ENCODE data around the gene CXCL8.

Gene CXCL8

GRCh38 chr4:73753215-73753614 lies 12.8 kb downstream of the CXCL8 start:
- Histone ChIP-seq H3K23ac (ENCODE audit: low read depth, low read length, poor library complexity) (no peak overlapping the region), H3K4ac (ENCODE audit: low read length) (no peak overlapping the region), H3K27me3 (ENCODE audit: control insufficient read depth in 3 of 3, insufficient read depth in 3 of 3, low read depth in 1 of 3, low read length in 3 of 3) (no peaks in the 10 kb centered on the region), H3K4me1 (ENCODE audit: control insufficient read depth in 2 of 2, insufficient read depth in 1 of 2, low read depth in 1 of 2, low read length in 2 of 2) (no peaks in the 10 kb centered on the region), H3K36me3 (replicated peaks in 1 of 2; ENCODE audit: control insufficient read depth in 2 of 2, insufficient read depth in 2 of 2, low read length in 2 of 2) (no peaks in the 10 kb centered on the region), H2AFZ (ENCODE audit: low read length) (no peak overlapping the region), H3K27ac (replicated peaks; ENCODE audit: low read length) (no peak overlapping the region), H4K8ac (ENCODE audit: low read depth, low read length) (no peak overlapping the region), H2BK5ac (ENCODE audit: low read length) (no peak overlapping the region), H3K14ac (ENCODE audit: low read length) (no peak overlapping the region), H3K9ac (ENCODE audit: low read depth, low read length, poor library complexity) (no peak overlapping the region), H2BK15ac (ENCODE audit: low read length) (no peak overlapping the region), H2BK12ac (ENCODE audit: low read length) (no peak overlapping the region), H3K4me3 (ENCODE audit: low read length in 2 of 2) (no peak overlapping the region), H2AK5ac (ENCODE audit: low read depth, low read length) (no peak overlapping the region), H3K18ac (ENCODE audit: low read length) (no peak overlapping the region), H2BK120ac (ENCODE audit: low read depth, low read length) (no peak overlapping the region), H3K9me3 (replicated peaks in 1 of 2; ENCODE audit: control insufficient read depth in 2 of 2, insufficient read depth in 1 of 2, low read depth in 1 of 2, low read length in 2 of 2) (no peaks in the 10 kb centered on the region), H3K79me1 (ENCODE audit: low read depth, low read length) (no peaks in the 10 kb centered on the region), H3K4me2 (ENCODE audit: insufficient read depth, low read length, poor library complexity, severe bottlenecking) (no peak overlapping the region), H4K91ac (ENCODE audit: low read depth, low read length, poor library complexity) (no peak overlapping the region)
- no CpG with 5 or more reads among the region's 1 CpG for WGBS, 2 donors (ENCODE audit: extremely low coverage in 2 of 2, insufficient read length in 2 of 2, insufficient replicate concordance in 1 of 2)
- no peak for DNase-seq (ENCODE audit: low spot score)

GRCh38 chr4:73754934-73755333 lies 14.6 kb downstream of the CXCL8 start:
- Histone ChIP-seq H2AFZ (ENCODE audit: low read length) (no peak overlapping the region), H2BK15ac (ENCODE audit: low read length) (no peak overlapping the region), H3K18ac (ENCODE audit: low read length) (no peak overlapping the region), H2BK5ac (ENCODE audit: low read length) (no peak overlapping the region), H3K14ac (ENCODE audit: low read length) (no peak overlapping the region), H3K23ac (ENCODE audit: low read depth, low read length, poor library complexity) (no peak overlapping the region), H3K27me3 (ENCODE audit: control insufficient read depth in 3 of 3, insufficient read depth in 3 of 3, low read depth in 1 of 3, low read length in 3 of 3) (no peaks in the 10 kb centered on the region), H3K4me3 (ENCODE audit: low read length in 2 of 2) (no peak overlapping the region), H3K27ac (replicated peaks; ENCODE audit: low read length) (no peak overlapping the region), H3K9me3 (replicated peaks in 1 of 2; ENCODE audit: control insufficient read depth in 2 of 2, insufficient read depth in 1 of 2, low read depth in 1 of 2, low read length in 2 of 2) (no peaks in the 10 kb centered on the region), H3K4me2 (ENCODE audit: insufficient read depth, low read length, poor library complexity, severe bottlenecking) (no peak overlapping the region), H4K91ac (ENCODE audit: low read depth, low read length, poor library complexity) (no peak overlapping the region), H2AK5ac (ENCODE audit: low read depth, low read length) (no peak overlapping the region), H3K4ac (ENCODE audit: low read length) (no peak overlapping the region), H2BK120ac (ENCODE audit: low read depth, low read length) (no peak overlapping the region), H3K36me3 (replicated peaks in 1 of 2; ENCODE audit: control insufficient read depth in 2 of 2, insufficient read depth in 2 of 2, low read length in 2 of 2) (no peaks in the 10 kb centered on the region), H2BK12ac (ENCODE audit: low read length) (no peak overlapping the region), H3K9ac (ENCODE audit: low read depth, low read length, poor library complexity) (no peak overlapping the region), H4K8ac (ENCODE audit: low read depth, low read length) (no peak overlapping the region), H3K4me1 (ENCODE audit: control insufficient read depth in 2 of 2, insufficient read depth in 1 of 2, low read depth in 1 of 2, low read length in 2 of 2) (no peaks in the 10 kb centered on the region), H3K79me1 (ENCODE audit: low read depth, low read length) (no peaks in the 10 kb centered on the region)
- no peak for DNase-seq (ENCODE audit: low spot score)

GRCh38 chr4:73759357-73759756 lies 19.0 kb downstream of the CXCL8 start:
- Histone ChIP-seq H3K18ac (ENCODE audit: low read length) (no peak overlapping the region), H2BK120ac (ENCODE audit: low read depth, low read length) (no peak overlapping the region), H3K4ac (ENCODE audit: low read length) (no peak overlapping the region), H2AK5ac (ENCODE audit: low read depth, low read length) (no peak overlapping the region), H2BK5ac (ENCODE audit: low read length) (no peak overlapping the region), H3K4me3 (ENCODE audit: low read length in 2 of 2) (no peak overlapping the region), H2AFZ (ENCODE audit: low read length) (no peak overlapping the region), H4K91ac (ENCODE audit: low read depth, low read length, poor library complexity) (no peak overlapping the region), H3K9ac (ENCODE audit: low read depth, low read length, poor library complexity) (no peak overlapping the region), H3K4me2 (ENCODE audit: insufficient read depth, low read length, poor library complexity, severe bottlenecking) (no peak overlapping the region), H3K79me1 (ENCODE audit: low read depth, low read length) (no peaks in the 10 kb centered on the region), H4K8ac (ENCODE audit: low read depth, low read length) (no peak overlapping the region), H3K27ac (replicated peaks; ENCODE audit: low read length) (no peak overlapping the region), H3K4me1 (ENCODE audit: control insufficient read depth in 2 of 2, insufficient read depth in 1 of 2, low read depth in 1 of 2, low read length in 2 of 2) (no peaks in the 10 kb centered on the region), H3K14ac (ENCODE audit: low read length) (no peak overlapping the region), H3K23ac (ENCODE audit: low read depth, low read length, poor library complexity) (no peak overlapping the region), H2BK15ac (ENCODE audit: low read length) (no peak overlapping the region), H2BK12ac (ENCODE audit: low read length) (no peak overlapping the region), H3K9me3 (replicated peaks in 1 of 2; ENCODE audit: control insufficient read depth in 2 of 2, insufficient read depth in 1 of 2, low read depth in 1 of 2, low read length in 2 of 2) (no peaks in the 10 kb centered on the region), H3K27me3 (ENCODE audit: control insufficient read depth in 3 of 3, insufficient read depth in 3 of 3, low read depth in 1 of 3, low read length in 3 of 3) (no peaks in the 10 kb centered on the region), H3K36me3 (replicated peaks in 1 of 2; ENCODE audit: control insufficient read depth in 2 of 2, insufficient read depth in 2 of 2, low read length in 2 of 2) (no peaks in the 10 kb centered on the region)
- no CpG with 5 or more reads among the region's 2 CpGs for WGBS, 2 donors (ENCODE audit: extremely low coverage in 2 of 2, insufficient read length in 2 of 2, insufficient replicate concordance in 1 of 2)
- DNase-seq (ENCODE audit: low spot score), result no peak

DNA sequence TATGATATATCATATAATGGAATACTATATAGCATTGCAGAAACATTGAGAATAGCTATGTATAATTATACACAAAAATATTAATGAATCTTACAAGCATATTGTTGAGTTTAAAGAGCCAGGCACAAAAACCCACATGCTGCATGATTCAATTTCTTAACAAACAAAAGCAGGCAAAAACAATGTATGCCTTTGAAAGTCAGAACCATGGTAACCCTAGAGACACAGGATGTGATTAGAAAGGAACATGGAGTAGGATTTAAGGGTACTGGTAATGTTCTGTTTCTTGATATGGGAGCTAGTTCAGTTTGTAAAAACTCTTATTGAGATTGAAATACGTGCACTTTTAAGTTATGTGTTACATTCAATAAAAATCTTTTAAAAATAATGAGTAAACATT lies 21.5 kb downstream of the CXCL8 start:
- H2BK15ac ChIP-seq (ENCODE audit: low read length), result no peak overlapping the region
- no peaks in the 10 kb centered on the region for H3K36me3 ChIP-seq (replicated peaks in 1 of 2; ENCODE audit: control insufficient read depth in 2 of 2, insufficient read depth in 2 of 2, low read length in 2 of 2)

More for the DNA sequence above, 21.5 kb downstream of the CXCL8 start:
- no peak for DNase-seq (ENCODE audit: low spot score)
- Histone ChIP-seq H3K27me3 (ENCODE audit: control insufficient read depth in 3 of 3, insufficient read depth in 3 of 3, low read depth in 1 of 3, low read length in 3 of 3) (no peaks in the 10 kb centered on the region), H2BK12ac (ENCODE audit: low read length) (no peak overlapping the region), H3K14ac (ENCODE audit: low read length) (no peak overlapping the region), H3K4me3 (ENCODE audit: low read length in 2 of 2) (no peak overlapping the region), H3K79me1 (ENCODE audit: low read depth, low read length) (no peaks in the 10 kb centered on the region), H2BK120ac (ENCODE audit: low read depth, low read length) (no peak overlapping the region), H2AFZ (ENCODE audit: low read length) (no peak overlapping the region), H3K9ac (ENCODE audit: low read depth, low read length, poor library complexity) (no peak overlapping the region), H3K27ac (replicated peaks; ENCODE audit: low read length) (no peak overlapping the region), H3K4me1 (ENCODE audit: control insufficient read depth in 2 of 2, insufficient read depth in 1 of 2, low read depth in 1 of 2, low read length in 2 of 2) (no peaks in the 10 kb centered on the region), H3K4ac (ENCODE audit: low read length) (no peak overlapping the region), H3K9me3 (replicated peaks in 1 of 2; ENCODE audit: control insufficient read depth in 2 of 2, insufficient read depth in 1 of 2, low read depth in 1 of 2, low read length in 2 of 2) (no peaks in the 10 kb centered on the region), H4K91ac (ENCODE audit: low read depth, low read length, poor library complexity) (no peak overlapping the region), H2AK5ac (ENCODE audit: low read depth, low read length) (no peak overlapping the region), H3K4me2 (ENCODE audit: insufficient read depth, low read length, poor library complexity, severe bottlenecking) (no peak overlapping the region), H3K23ac (ENCODE audit: low read depth, low read length, poor library complexity) (no peak overlapping the region), H2BK5ac (ENCODE audit: low read length) (no peak overlapping the region), H4K8ac (ENCODE audit: low read depth, low read length) (no peak overlapping the region), H3K18ac (ENCODE audit: low read length) (no peak overlapping the region)
- no CpG with 5 or more reads among the region's 1 CpG for WGBS, 2 donors (ENCODE audit: extremely low coverage in 2 of 2, insufficient read length in 2 of 2, insufficient replicate concordance in 1 of 2)
